Measurements from ENCODE around the gene INKA2.

DNA sequence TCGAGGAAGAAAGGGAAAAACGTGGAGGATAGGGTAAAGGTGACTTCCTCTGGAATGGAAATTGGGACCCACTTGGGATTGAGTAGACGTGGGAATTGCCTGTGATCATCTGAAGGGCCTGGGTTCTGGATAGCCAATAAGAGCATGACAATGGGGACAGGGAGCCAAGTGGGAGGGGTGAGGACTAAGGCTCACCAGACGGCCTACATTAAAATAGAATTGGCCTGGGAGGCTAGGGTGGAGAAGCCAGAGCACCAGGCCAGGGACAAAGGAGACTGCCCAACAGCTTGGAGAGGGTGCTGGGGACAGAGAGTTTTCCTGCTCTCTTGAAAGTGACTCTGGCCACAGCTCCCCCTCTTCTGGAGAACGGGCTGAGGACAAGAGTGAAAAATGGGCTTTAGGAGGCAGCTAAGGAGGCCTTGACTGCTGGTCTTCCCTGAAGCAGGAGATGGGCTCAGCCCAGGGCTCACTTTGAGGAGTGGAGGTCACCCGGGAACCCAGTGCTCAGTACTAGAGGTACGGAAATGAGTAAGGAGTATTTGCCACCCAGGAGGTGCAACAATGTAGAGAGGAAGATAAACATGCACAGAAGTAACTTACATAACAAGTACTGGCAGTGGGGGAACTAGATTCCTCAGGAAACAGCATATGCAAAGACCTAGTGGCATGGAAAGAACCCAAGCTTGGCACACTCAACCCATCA is 18.8 kb downstream of the INKA2 start:
- TF ChIP-seq ZNF8 (CRISPR knock-in tag; IDR thresholded peaks at IDR 0.05) (no peak), PATZ1 (CRISPR knock-in tag; IDR thresholded peaks at IDR 0.05; ENCODE audit: borderline replicate concordance) (no peak)
